H54 (cell line): ENCODE results near the gene LHCGR.
"Not testable (repeated sequence)": the region's sequence is repeated elsewhere in the genome, so short reads cannot be mapped to it uniquely, and the experiment has no call there.

Source experiments
- DNase-seq: peaks from one replicate; pipeline ENCODE4 v3.0.0; 2011; ENCODE audit warnings: low spot score, mixed read lengths; ENCODE audit not compliant: insufficient read length
- FAIRE-seq: peaks from 3 replicates; lab custom pipeline; 2011; peaks lifted over from hg19 to GRCh38; lab: Jason Lieb, UNC
- POLR2A ChIP-seq: IDR thresholded peaks from 2 replicates; pipeline ENCODE4 v1.6.1; 2011; ENCODE audit warnings: low read depth, mild to moderate bottlenecking, low read length

Gene LHCGR

GRCh38 chr2:48760826-48761225 is 5.3 kb upstream of the LHCGR start:
- TF ChIP-seq POLR2A = no peak
- FAIRE-seq (no peak), DNase-seq (no peak)

- TF ChIP-seq POLR2A = no peak
- DNase-seq (no peak), FAIRE-seq (no peak)
Measured at GRCh38 chr2:48759682-48760081, 4.2 kb upstream of the LHCGR start.

GRCh38 chr2:48756289-48756688 is 765 bp upstream of the LHCGR start:
- DNase-seq (no peak), FAIRE-seq (no peak)
- no peak for TF ChIP-seq POLR2A

GRCh38 chr2:48754874-48755273 is 650 bp downstream of the LHCGR start:
- TF ChIP-seq POLR2A = no peak
- DNase-seq (no peak), FAIRE-seq (no peak)

- DNase-seq (no peak), FAIRE-seq (no peak)
- no peak for TF ChIP-seq POLR2A
Measured at GRCh38 chr2:48753228-48753627, 2.3 kb downstream of the LHCGR start.

- FAIRE-seq (no peak), DNase-seq (no peak)
- TF ChIP-seq POLR2A = no peak
Measured at GRCh38 chr2:48750128-48750739, 5.3 kb downstream of the LHCGR start.

GRCh38 chr2:48749291-48750127 is 6.0 kb downstream of the LHCGR start:
- FAIRE-seq = no peak
- DNase-seq = no peak
- TF ChIP-seq POLR2A = no peak

GRCh38 chr2:48747319-48747718 is 8.2 kb downstream of the LHCGR start:
- FAIRE-seq (no peak), DNase-seq (no peak)
- no peak for TF ChIP-seq POLR2A

- not testable (repeated sequence) for DNase-seq, FAIRE-seq
Measured at GRCh38 chr2:48739236-48739635, 16.3 kb downstream of the LHCGR start.

GRCh38 chr2:48738806-48739205 is 16.7 kb downstream of the LHCGR start:
- FAIRE-seq (no peak), DNase-seq (peak; percentile 9)
- TF ChIP-seq POLR2A = no peak

GRCh38 chr2:48736251-48736650 is 19.3 kb downstream of the LHCGR start:
- TF ChIP-seq POLR2A = no peak

GRCh38 chr2:48734576-48735303 is 20.8 kb downstream of the LHCGR start:
- DNase-seq (no peak), FAIRE-seq (no peak)
- no peak for TF ChIP-seq POLR2A

More at GRCh38 chr2:48736251-48736650, 19.3 kb downstream of the LHCGR start:
- FAIRE-seq (no peak), DNase-seq (no peak)

- DNase-seq = no peak
- TF ChIP-seq POLR2A = no peak
Measured at GRCh38 chr2:48733067-48733503, 22.4 kb downstream of the LHCGR start.

GRCh38 chr2:48728840-48729239 is 26.7 kb downstream of the LHCGR start:
- DNase-seq = no peak
- no peak for FAIRE-seq
- TF ChIP-seq POLR2A = no peak

More at GRCh38 chr2:48733067-48733503, 22.4 kb downstream of the LHCGR start:
- FAIRE-seq = no peak
